GM19438 (cell line): ENCODE results near the gene CCL14.
"Not testable (repeated sequence)": the region's sequence is repeated elsewhere in the genome, so short reads cannot be mapped to it uniquely, and the experiment has no call there.

Experiments used
- ATAC-seq: cut with Tn5 transposase; IDR thresholded peaks from one replicate; pipeline ENCODE4 v1.9.1; 2021; ENCODE audit warnings: low read depth; ENCODE audit not compliant: unreplicated experiment

Gene CCL14

DNA sequence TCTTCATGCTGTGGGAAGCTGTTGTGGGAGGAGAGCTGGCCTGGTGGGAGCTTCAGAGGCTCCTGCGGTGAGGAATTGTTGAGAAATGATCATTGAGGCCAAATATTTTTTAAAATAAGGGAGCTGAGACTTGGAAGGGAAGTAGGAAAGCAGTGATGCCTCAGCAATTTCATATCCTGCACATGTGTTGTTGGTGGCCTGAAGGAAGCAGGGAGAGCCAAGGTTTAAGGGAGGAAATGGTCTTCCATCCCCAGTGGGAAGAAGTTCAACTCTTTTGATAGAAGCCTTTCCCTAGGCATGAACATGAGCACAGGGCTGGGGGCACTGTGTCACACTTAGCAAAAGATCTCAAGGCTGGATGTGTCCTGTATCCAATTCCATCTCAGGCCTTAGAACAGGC, at the start of gene CCL14:
TSS of gene CCL14 (minus strand) at position 87 of the 400 bp plus-strand sequence. CDS start at position 7, 80 bp downstream.
- ATAC-seq = no peak

DNA sequence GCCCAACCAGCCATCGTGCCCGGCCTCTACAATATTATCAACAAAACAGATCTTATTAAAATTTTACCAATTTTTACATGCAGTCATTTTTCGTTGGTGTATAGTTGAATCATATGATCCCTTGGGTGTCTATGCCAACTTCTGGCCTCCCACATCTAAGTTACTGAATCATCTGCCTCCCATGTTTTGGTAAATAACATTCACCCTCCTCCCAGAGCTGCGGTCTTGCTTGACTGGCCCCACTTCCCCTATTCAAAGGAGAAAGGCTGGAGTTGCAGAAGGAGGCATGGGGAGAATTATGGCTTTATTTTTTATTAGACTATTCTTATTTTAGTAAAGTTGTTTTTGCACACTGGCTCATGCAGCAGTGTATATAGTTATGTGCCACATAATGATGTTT, 49.7 kb upstream of the CCL14 start:
- no peak for ATAC-seq

DNA sequence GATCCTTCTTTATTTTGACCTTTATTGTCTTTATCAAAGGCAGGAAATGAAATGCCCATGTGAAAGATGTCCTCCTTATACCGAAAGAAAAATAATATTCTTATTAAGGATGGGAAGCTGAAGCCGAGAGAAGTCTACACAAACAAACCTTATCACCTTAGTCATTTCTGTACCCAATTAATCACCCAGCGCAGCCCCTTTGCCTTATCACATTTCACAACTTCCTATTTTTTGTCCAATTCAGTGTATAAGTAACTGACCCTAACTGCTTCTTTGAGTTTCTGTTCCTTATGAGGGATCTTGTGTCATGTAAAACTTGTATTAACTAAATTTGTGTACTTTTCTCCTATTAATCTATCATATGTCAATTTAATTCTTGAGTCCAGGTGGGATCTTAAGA, 47.6 kb upstream of the CCL14 start:
- ATAC-seq = no peak

GRCh38 chr17:36030956-36031355, 44.4 kb upstream of the CCL14 start:
- no peak for ATAC-seq

DNA sequence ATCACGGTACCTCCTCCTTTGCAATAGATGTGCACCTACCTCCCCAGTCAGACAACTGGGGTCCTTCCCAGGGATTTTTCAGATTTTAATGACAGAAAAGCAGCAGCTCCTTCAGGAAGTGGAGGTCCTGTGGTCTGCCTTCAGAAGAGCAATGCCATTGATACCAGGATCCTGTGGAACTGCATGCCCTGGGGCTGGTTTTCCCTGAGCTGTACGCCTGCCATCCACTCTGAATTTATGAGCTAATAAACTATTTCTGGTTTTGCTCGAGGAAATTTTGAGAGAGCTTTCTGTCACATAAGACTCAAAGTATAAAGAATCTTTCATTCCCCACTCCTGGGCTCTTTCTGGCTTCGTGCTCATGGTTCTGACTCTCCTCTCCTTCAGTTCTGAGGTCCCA, 41.2 kb upstream of the CCL14 start:
- ATAC-seq = no peak

DNA sequence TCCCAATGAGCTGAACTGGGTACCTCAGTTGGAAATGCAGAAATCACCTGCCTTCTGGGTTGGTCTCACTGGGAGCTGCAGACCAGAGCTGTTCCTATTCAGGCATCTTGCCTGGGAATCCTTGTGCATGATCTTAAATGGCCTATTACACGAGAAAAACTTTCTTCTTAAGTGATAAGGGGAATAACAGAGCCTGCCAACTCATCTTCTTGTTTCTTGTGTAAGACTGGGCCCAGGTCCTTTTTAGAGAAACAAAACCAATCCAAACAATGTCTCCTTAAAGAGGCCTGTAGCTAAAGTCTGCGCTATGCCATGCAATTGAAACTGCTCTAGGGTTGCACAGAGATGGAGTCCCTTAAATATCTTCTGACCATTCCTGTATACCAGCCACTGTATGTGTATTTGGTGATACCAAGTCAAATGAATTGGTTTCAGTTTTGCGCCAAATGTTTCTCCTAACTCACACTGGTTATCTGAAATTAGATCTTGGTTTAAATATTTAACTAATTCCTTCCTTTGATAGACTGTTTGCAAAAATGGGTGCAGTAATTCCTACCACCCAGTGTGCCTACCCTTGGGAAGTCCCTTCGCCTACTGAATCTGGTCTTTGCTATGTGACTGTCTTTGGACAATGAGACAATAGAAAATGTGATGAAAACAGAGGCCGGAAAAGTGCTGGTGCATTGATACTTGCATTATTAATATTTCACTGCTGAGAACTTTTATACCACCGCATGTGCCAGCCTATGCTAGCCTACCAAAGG, 37.8 kb upstream of the CCL14 start:
- no peak for ATAC-seq

GRCh38 chr17:36019423-36019822, 32.9 kb upstream of the CCL14 start:
- no peak for ATAC-seq

DNA sequence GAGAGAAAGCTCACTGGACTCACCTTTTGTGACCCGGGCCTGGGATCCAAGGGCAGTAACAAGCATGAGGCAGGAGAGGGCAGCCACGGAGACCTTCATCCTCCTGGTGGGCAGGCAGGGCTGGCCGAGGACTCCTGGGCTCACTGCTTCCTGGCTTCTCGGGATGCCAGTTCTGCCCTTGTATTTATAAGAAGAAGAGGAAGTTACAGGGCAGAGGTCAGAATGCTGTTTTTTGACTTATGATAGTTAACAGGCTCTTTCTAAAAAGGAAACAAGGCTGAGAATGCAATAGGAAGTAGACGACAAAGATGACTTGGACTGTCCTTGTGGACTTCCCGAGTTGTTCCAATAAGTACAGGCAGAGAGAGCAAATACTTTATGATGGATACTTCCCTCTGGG, 31.3 kb upstream of the CCL14 start, which contains the start of gene CCL23:
TSS of gene CCL23 (minus strand) at position 174 of the 400 bp plus-strand sequence. CDS start at position 99, 75 bp downstream.
- ATAC-seq = no peak

- no peak for ATAC-seq
These were observed 30.0 kb upstream of the CCL14 start for GRCh38 chr17:36016555-36016954.

GRCh38 chr17:36015895-36016294, 29.4 kb upstream of the CCL14 start:
- not testable (repeated sequence) for ATAC-seq

DNA sequence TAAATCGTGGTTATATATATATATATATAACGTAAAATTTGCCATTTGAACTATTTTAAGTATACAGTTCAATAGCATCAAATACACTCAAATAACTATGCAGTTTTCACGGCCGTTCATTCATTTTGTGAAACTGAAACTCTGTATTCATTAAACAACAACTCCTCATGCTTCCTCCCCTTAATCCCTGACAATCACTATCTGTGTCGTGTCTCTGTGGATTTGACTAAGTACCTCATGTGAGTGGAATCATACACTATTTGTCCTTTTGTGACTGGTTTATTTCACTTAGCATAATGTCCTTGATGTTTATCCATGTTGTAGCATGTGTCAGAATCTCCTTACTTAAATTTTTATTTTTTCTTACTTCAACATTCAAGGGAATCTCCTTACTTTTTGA, 28.4 kb upstream of the CCL14 start:
- ATAC-seq = no peak

DNA sequence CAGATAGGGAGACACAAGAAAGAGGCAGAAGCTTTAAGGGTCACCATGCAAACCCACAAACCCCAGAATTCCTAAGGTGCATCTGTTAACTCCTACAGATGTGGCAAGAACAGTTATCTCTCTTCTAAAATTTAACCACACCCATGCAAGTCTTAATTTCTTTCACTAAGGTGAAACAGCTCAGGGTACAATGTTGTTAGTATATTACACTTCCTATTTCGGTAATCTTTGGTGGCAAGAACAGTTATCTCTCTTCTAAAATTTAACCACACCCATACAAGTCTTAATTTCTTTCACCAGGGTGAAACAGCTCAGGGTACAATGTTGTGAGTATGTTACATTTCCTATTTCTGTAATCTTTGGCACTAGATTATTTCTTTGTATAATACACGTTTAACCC, 24.7 kb upstream of the CCL14 start:
- no peak for ATAC-seq

DNA sequence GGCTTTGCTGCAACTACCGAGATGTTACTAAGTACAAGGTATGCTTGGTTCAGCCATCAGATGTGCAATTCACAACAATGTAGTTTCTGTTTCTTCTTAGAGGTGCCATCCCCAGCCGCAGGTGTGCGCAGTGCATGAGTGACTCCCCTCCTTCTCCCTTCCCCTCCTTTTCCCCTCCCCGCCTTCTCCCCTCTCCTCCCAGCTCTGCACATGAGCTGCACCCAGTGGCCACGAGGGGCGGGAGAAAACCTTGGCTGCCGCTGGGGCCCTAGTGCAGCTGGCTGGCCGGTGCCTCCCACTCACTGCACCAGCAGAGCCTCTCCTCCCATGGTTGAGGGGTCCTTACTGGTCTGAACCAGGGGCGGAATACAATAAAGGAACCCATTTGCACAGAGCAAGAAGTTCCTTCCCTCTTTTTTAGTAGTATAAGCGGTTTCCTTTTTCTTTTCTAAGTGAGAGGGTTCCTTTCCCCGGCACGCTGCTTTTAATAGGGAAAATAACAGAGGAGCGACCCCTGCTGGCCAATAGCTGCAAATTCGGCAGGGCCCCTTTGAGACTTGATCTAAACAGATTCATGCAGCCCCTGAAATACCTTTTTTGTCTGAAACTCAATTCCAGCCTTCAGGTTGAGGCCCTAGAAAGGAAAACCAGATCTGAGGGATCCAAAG, 22.6 kb upstream of the CCL14 start:
- ATAC-seq = no peak

DNA sequence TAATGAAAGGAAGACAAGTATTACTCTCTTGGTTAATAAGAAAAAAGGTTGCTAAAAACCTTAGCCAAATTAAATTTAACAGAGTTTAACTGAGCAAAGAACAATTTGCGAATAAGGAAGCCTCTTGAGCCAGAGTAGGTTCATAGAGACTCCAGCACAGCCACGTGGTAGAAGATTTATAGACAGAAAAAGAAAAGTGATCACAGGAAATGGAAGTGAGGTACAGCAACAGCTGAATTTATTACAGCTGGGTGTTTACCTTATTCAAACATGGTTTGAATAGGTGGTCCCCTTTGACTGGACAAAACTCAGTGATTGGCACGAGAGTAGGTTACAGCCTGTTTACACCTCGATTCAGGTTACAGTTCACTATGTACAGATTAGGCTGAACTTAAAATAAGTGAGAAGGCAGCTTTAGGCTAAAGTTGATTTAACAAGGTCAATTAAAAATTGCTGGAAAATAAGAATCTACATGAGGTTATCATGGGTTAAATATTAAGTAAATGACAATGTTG, 18.1 kb upstream of the CCL14 start:
- no peak for ATAC-seq

DNA sequence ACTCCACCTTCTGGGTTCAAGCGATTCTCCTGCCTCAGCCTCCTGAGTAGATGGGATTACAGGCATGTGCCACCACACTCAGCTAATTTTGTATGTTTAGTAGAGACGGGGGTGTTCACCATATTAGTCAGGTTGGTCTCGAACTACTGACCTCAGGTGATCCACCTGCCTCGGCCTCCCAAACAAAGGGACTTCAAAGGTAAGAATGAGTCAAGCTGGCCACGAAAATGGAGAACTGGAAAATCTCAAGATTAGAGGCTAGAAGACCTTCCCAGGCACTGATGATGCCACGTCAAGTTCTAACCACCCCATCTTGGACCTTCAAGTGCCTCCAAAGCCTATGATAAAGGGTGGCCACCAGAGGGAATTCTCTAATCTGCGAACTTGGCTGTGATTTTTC, 16.1 kb upstream of the CCL14 start:
- no peak for ATAC-seq

GRCh38 chr17:36001862-36002603, 15.5 kb upstream of the CCL14 start:
- no peak for ATAC-seq

GRCh38 chr17:36001110-36001771, 14.7 kb upstream of the CCL14 start, which contains the start of gene CCL15:
TSS of gene CCL15 (minus strand) at chr17:36001553. CDS start at chr17:36001492, 61 bp downstream.
- no peak for ATAC-seq

GRCh38 chr17:36000732-36001109, 14.2 kb upstream of the CCL14 start:
- no peak for ATAC-seq

DNA sequence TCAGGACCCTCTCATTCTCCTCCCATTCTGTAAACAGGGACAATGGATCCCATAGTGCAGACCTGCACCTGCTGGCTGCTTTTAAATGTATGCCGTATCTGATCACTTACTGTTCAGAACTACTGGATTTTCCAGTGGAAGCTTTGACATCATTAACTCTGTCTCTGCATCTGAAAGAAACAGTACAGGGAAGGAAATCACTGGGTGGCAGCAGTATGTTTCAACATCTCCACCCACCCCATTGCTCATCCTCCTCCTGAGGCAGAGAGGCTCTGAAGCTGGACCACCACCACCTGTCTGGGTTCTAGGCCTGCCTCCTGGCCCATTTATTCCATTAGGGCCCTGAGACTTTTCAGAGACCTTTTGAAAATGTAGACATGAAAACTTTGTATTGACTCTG, 12.2 kb upstream of the CCL14 start:
- ATAC-seq = no peak

- ATAC-seq = no peak
These were observed 11.6 kb upstream of the CCL14 start for GRCh38 chr17:35998018-35998545.
